Measurements from ENCODE around the gene ZNF525.
A peak's percentile ranks its signal among the peaks of the same experiment; 100 is the strongest.
"Not testable (repeated sequence)": the region's sequence is repeated elsewhere in the genome, so short reads cannot be mapped to it uniquely, and the experiment has no call there.

Gene ZNF525

DNA sequence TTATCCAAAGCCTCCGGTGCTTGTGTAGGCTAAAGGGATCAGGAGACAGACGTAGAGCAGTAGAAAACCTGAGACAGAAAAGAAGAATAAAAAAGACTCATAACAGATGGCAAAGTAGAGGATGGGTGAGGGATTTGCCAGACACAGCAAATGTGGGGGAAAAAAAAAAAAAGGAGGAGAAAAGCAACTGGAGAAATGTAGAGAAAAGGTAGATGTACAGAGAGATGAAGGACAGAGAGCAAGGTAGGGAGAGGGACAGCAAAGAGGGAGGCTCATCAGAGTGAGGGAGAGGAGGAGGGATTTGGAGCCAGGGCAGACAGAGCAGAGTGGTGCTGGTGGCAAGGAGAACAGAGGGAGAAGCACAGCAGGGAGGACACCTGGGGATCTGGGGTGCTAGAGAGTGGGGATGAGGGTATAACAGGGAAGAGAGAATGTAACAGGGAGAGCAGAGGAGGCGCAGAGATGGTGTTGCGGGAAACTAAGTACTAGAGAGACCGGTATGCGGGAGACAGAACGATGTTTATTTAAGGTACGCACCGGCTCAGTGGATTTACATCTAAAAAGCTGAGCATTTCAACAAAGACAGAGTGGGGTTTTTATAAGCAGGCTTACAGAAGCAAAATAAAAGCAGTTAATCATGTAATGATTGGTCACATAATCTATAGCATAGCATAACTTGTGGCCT, 30.5 kb downstream of the ZNF525 start:
- not testable (repeated sequence) for DNase-seq

DNA sequence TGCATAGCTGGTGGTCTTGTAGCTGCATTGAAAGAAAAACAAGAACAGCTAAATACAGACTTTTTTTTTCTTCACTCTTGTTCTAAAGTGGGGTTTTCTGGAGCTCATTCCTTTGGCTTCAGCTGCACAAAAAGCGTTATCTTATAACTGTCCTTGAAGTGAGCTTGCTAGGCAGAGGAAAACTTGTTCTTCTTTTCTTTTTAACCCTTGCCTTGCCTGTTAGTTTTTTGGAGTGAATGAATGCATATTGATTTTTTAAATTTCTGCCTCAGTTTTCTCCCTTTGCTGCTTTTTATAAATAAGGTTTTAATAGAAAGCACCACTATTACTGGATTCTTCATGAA, 31.0 kb downstream of the ZNF525 start:
- DNase-seq: no peak

DNA sequence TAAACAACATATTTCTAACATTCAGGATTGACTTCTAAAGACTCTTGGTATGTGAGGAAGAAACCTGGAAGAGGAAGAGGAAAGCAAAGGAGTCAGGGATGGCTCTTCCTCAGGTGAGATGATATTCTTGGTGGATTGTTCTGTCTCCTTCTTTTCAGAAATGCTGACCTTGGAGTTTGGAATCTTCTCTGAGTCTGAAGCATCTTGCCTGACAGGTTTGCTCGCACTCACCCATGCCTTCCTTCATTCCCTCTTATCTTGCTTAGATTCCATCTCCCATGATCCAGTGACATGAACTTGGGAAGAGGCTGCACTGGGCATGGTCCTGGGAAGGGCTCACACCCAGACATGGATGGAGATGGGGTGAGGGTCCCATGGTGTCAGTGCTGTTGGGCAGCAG, 32.4 kb downstream of the ZNF525 start:
- not testable (repeated sequence) for DNase-seq

DNA sequence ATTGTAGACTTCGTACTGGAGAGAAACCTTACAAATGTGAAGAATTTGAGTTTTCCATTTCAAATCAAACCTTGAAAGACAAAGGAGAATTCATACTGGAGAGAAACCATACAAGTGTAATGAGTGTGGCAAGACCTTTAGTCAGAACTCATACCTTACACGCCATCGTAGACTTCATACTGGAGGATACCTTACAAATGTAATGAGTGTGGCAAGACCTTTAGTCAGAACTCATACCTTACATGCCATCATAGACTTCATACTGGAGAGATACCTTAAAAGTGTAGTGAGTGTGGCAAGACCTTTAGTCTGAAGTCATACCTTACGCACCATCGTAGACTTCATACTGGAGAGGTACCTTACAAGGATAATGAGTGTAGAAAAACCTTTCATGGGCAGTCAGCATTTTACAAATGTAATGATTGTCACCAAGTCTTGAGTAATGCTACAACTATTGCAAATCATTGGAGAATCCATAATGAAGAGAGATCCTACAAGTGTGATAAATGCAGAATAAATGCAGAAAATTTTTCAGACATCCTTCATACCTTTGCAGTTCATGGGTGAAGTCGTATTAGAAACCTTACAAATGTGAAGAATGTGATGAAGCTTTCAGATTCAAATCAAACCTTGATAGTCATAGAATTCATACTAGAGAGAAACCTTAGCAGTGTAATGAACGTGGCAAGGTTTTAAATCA, 44.1 kb downstream of the ZNF525 start:
- DNase-seq: no peak

DNA sequence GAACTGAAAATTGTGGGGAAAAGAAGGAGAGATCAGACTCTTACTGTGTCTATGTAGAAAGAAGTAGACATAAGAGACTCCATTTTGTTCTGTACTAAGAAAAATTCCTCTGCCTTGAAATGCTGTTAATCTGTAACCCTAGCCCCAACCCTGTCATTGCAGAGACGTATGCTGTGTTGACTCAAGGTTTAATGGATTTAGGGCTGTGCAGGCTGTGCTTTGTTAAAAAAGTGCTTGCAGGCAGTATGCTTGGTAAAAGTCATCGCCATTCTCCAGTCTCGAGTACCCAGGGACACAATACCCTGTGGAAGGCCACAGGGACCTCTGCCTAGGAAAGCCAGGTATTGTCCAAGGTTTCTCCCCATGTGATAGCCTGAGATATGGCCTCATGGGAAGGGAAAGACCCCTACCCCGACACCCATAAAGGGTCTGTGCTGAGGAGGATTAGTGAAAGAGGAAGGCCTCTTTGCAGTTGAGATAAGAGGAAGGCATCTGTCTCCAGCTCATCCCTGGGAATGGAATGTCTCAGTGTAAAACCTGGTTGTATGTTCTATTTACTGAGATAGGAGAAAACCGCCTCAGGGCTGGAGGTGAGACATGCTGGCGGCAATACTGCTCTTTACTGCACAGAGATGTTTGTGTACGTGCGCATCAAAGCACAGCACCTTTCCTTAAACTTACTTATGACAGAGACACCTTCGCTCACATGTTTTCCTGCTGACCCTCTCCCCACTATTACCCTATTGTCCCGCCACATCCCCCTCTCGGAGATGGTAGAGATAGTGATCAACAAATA, 55.2 kb downstream of the ZNF525 start:
- not testable (repeated sequence) for DNase-seq

DNA sequence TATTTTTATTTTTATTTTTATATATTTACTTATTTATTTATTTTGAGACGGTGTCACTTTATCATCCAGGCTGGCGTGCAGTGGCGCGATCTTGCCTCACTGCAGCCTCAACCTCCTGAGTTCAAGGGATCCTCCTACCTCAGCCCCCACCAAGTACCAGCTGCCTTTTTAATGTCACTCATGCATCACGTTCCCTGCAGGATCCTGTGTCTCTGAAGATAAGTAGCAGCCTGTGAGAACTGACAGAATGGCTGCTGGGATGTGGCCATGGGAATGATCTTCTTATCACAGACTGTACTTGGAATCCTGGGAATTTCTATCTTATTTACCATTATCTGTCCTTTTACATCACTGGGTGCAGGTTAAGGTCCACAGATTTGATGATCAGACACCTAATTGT, 57.0 kb downstream of the ZNF525 start:
- no peak for DNase-seq

DNA sequence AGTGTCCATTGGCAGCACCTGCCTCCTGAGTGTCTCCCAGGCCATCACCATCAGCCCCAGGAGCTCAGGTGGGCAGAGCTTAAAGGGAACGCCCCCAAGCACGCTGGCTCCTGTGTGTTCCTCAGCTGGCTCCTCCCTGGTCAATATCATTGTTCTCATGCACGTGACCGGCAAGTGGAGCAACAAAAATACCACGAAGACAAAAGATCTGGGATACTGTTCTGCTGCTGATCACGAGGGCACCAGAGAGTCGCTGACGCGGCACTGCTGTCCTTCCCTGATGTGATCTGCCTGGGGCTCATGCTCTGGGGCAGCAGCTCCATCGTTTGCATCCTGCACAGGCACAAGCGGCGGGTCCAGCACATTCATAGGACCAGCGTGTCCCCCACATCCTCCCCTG, 57.6 kb downstream of the ZNF525 start:
- DNase-seq: not testable (repeated sequence)

DNA sequence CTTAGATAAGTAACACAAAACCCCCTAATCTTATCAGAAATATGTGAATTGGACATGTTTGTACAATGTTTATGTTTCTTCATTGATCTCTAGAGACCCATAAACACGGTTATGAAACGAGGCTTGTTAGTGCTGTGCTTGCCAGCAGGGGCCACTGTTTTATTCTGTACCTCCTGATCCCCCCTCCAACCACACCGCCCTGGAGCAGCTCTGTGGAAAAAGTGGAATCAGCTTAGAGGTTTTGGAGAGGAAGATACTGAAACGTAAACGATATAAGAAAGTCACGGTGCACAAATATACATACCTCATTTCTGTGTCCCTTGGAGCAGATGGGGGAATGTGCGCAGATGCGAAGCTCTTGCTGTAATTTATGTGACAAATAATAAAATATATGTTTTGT, 58.2 kb downstream of the ZNF525 start:
- not testable (repeated sequence) for DNase-seq

DNA sequence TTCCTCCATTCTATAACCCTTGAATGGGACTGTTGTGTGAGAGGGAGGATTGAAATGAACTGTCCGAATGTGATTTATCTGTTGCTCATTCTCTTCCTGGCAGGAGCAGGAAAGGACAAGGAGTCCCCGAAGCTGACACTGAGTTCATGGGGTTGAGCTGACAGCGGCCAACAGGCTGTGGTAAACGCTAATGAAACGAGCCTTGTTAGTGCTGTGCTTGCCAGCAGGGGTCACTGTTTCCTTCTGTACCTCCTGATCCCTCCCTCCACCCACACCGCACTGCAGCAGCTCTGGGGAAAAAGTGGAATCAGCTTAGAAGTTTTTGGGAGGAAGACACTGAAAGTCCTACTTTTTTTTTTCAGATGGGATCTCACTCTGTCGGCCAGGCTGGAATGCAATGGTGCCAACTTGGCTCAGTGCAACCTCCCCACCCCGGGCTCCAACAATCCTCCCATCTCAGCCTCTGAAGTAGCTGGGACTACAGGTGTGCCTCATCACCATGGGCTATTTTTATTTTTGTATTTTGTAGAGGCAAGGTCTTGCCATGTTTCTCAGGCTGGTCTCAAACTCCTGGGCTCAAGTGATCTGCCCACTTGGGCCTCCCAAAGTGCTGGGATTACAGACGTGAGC, 59.6 kb downstream of the ZNF525 start:
- no peak for DNase-seq

DNA sequence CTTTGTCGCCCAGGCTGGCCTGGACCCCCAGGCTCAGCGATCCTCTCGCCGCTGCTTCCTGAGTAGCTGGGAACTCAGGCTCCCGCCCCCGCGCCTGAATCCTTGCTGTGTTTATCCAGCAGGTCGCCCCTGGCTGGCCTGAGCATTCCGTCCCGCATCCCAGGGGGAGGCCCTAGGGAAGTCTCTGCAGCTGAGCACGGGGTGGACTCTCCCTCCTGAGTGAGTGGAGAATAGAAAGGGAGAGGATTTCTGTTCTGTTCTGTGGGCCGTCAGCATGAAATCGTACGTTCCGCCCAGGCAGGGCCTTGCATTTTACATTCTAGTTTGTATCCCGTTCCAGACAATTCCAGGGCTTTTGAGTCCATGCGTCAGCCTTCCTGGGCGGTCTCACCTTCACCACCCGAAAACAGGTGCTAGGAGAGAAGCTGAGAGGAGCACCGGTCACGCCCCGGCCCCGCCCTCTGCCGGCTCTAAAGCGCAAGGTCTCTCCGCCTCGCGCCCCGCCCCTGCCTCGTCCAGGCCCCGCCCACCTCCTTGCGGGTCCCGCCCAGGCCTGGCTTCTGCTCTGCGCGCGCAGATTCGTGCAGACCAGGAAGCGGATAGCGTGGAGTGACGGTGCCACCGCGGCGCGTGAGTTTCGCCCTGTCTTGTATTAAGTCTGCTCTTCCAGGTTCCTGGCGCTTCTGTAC, 66.0 kb downstream of the ZNF525 start, which contains the start of gene ZNF761:
Gene ZNF761 (plus strand): TSS at position 586 of the 689 bp plus-strand sequence. CDS start 15,285 bp downstream, outside the sequence.
- peak; percentile 91 for DNase-seq

DNA sequence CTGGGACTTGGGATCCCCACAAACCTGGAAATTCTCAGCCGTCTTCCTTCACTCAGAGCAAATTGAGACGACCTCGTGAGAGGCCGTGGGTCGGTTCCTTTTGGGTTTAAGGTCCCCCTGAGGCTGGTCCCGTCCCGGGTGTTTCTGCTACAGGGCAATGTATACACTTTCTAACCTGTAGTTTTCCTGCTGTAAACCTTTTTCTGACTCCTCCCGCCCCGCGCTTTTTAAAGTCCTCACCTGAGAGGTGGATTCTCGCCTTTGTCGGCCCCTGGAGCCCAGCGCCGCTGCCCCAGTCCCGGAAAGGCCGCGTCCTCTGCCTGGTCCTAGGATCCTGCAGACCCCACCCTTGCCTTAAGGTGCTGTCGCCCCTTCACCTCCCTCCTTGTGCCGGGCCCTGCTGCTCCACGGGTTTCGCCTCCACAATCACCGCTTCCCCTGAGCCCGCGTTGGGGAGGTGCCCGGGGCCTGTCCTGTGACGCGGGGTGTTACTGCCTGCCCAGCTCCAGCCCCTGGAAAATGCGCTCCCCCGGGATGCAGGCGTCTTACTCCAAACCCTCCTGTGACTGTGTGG, 66.7 kb downstream of the ZNF525 start:
- no peak for DNase-seq
